Neural progenitor cell (in vitro differentiated cells): ENCODE data around the gene DMRTC2. TPM values are rescaled to one million over a fixed set of nuclear protein-coding genes. Genes with fewer than 3 reads are reported as not detected.

Source experiments
- DNase-seq: peaks from one replicate; pipeline ENCODE4 v3.0.0-alpha.2; 2016; ENCODE audit warnings: low spot score
- H2AFZ ChIP-seq: fragments of 200-600 bp; sonication (generic); replicated peaks from 2 replicates; pipeline ENCODE4 v1.6.1; 2016; ENCODE audit warnings: antibody characterized with exemption
- H3F3A ChIP-seq: fragments of 200-600 bp; sonication (generic); 2 replicates; pipeline ENCODE4 v1.6.1; 2016; ENCODE audit warnings: antibody characterized with exemption, low read depth
- H3K27ac ChIP-seq: fragments of 200-600 bp; sonication (generic); 2 replicates; pipeline ENCODE4 v1.5.1; 2016; ENCODE audit warnings: mild to moderate bottlenecking
- H3K27me3 ChIP-seq: fragments of 200-600 bp; sonication (generic); 2 replicates; pipeline ENCODE4 v1.6.1; 2016; ENCODE audit warnings: mild to moderate bottlenecking, moderate library complexity
- H3K36me3 ChIP-seq: fragments of 200-600 bp; sonication (generic); 2 replicates; pipeline ENCODE4 v1.5.1; 2016
- H3K4me1 ChIP-seq: fragments of 200-600 bp; sonication (generic); 2 replicates; pipeline ENCODE4 v1.6.1; 2016; ENCODE audit warnings: mixed run types
- H3K4me2 ChIP-seq: fragments of 200-600 bp; sonication (generic); 2 replicates; pipeline ENCODE4 v1.6.1; 2016
- H3K4me3 ChIP-seq: fragments of 200-600 bp; sonication (generic); 2 replicates; pipeline ENCODE4 v1.5.1; 2016
- H3K79me2 ChIP-seq: fragments of 200-600 bp; sonication (generic); 2 replicates; pipeline ENCODE4 v1.6.1; 2016; ENCODE audit warnings: low read depth
- H3K9ac ChIP-seq: fragments of 200-600 bp; sonication (generic); 2 replicates; pipeline ENCODE4 v1.6.1; 2016
- H3K9me3 ChIP-seq: fragments of 200-600 bp; sonication (generic); 2 replicates; pipeline ENCODE4 v1.5.1; 2016; ENCODE audit warnings: low read depth
- H4K20me1 ChIP-seq: fragments of 200-600 bp; sonication (generic); 2 replicates; pipeline ENCODE4 v1.6.1; 2016; ENCODE audit warnings: low read depth
- H3K27ac Mint-ChIP-seq: 3 replicates; pipeline ENCODE4 v1.8.0; 2021; ENCODE audit warnings: mixed read lengths
- H3K27me3 Mint-ChIP-seq: 2 replicates; pipeline ENCODE4 v1.8.0; 2022; ENCODE audit warnings: low read depth, mild to moderate bottlenecking, inconsistent platforms, moderate library complexity, mixed read lengths; ENCODE audit not compliant: insufficient read depth
- H3K36me3 Mint-ChIP-seq: 3 replicates; pipeline ENCODE4 v1.8.0; 2021; ENCODE audit warnings: mixed read lengths
- H3K4me1 Mint-ChIP-seq: 3 replicates; pipeline ENCODE4 v1.8.0; 2021; ENCODE audit warnings: mixed read lengths
- H3K4me3 Mint-ChIP-seq: 3 replicates; pipeline ENCODE4 v1.8.0; 2021; ENCODE audit warnings: mild to moderate bottlenecking, moderate library complexity, mixed read lengths
- H3K9me3 Mint-ChIP-seq: 3 replicates; pipeline ENCODE4 v1.8.0; 2020; ENCODE audit warnings: mixed read lengths
- CTCF ChIP-seq: fragments of 200-600 bp; sonication (generic); IDR thresholded peaks from 2 replicates; pipeline ENCODE4 v1.5.1; 2017; ENCODE audit warnings: antibody characterized with exemption, mild to moderate bottlenecking
- EZH2 ChIP-seq: fragments of 200-600 bp; sonication (generic); IDR thresholded peaks from 2 replicates; pipeline ENCODE4 v1.6.1; 2017; ENCODE audit warnings: antibody characterized with exemption, mild to moderate bottlenecking, moderate library complexity
- EZH2phosphoT487 ChIP-seq: fragments of 200-600 bp; sonication (generic); IDR thresholded peaks from 2 replicates; pipeline ENCODE4 v1.6.1; 2017; ENCODE audit warnings: antibody characterized with exemption
- total RNA-seq: library from RNA; depleted of rRNA; stranded (reverse); fragments of >200 nt; gene quantifications from 2 replicates; pipeline ENCODE4 v1.2.3, GENCODE V29; 2015; ENCODE audit warnings: low replicate concordance

The DMRTC2 gene
- total RNA-seq, 1 donor from 2014 or later = not detected

- Histone ChIP-seq H3F3A (peaks cover 2% of the 10 kb centered on the region), H3K27me3 (no peaks in the 10 kb centered on the region), H3K4me3 (no peak overlapping the region), H3K9me3 (no peaks in the 10 kb centered on the region), H4K20me1 (no peaks in the 10 kb centered on the region), H2AFZ (no peak overlapping the region), H3K4me2 (no peak overlapping the region), H3K36me3 (no peaks in the 10 kb centered on the region), H3K27ac (no peak overlapping the region), H3K9ac (no peak overlapping the region), H3K4me1 (peaks cover 6% of the 10 kb centered on the region), H3K79me2 (peaks cover 9% of the 10 kb centered on the region)
- no peak for TF ChIP-seq CTCF
- Mint-ChIP-seq H3K27me3 (peaks cover 9% of the 10 kb centered on the region), H3K27ac (peak overlapping the region; percentile 50), H3K36me3 (peaks cover 3% of the 10 kb centered on the region), H3K4me1 (peaks cover 6% of the 10 kb centered on the region), H3K9me3 (no peaks in the 10 kb centered on the region), H3K4me3 (no peak overlapping the region)
- DNase-seq = no peak
Measured at GRCh38 chr19:41888926-41889325, 44.1 kb downstream of the DMRTC2 start.

GRCh38 chr19:41889896-41890295 is 45.1 kb downstream of the DMRTC2 start:
- Histone ChIP-seq H4K20me1 (no peaks in the 10 kb centered on the region), H3K36me3 (no peaks in the 10 kb centered on the region), H3K9me3 (no peaks in the 10 kb centered on the region), H3K9ac (no peak overlapping the region), H3K4me2 (no peak overlapping the region), H3K4me3 (no peak overlapping the region), H3K27ac (no peak overlapping the region), H3K79me2 (peaks cover 4% of the 10 kb centered on the region), H3F3A (no peaks in the 10 kb centered on the region), H2AFZ (no peak overlapping the region), H3K4me1 (peaks cover 3% of the 10 kb centered on the region), H3K27me3 (no peaks in the 10 kb centered on the region)
- Mint-ChIP-seq H3K4me1 (peaks cover 3% of the 10 kb centered on the region), H3K27ac (no peak overlapping the region), H3K9me3 (no peaks in the 10 kb centered on the region), H3K4me3 (no peak overlapping the region), H3K36me3 (peaks cover 3% of the 10 kb centered on the region), H3K27me3 (peaks cover 9% of the 10 kb centered on the region)
- no peak for TF ChIP-seq EZH2phosphoT487
- no peak for TF ChIP-seq CTCF
- TF ChIP-seq EZH2 = no peak
- no peak for DNase-seq

GRCh38 chr19:41890936-41891335 is 46.1 kb downstream of the DMRTC2 start:
- peaks cover 3% of the 10 kb centered on the region for H3K36me3 Mint-ChIP-seq
- no peak overlapping the region for H3K27ac Mint-ChIP-seq
- H3K4me1 Mint-ChIP-seq = no peaks in the 10 kb centered on the region

More at GRCh38 chr19:41890936-41891335, 46.1 kb downstream of the DMRTC2 start:
- Histone ChIP-seq H4K20me1 (no peaks in the 10 kb centered on the region), H3K4me1 (no peaks in the 10 kb centered on the region), H3K27ac (no peak overlapping the region), H3K4me3 (no peak overlapping the region), H3K9ac (no peak overlapping the region), H2AFZ (no peak overlapping the region), H3F3A (no peaks in the 10 kb centered on the region), H3K36me3 (no peaks in the 10 kb centered on the region), H3K27me3 (no peaks in the 10 kb centered on the region), H3K79me2 (no peaks in the 10 kb centered on the region), H3K9me3 (no peaks in the 10 kb centered on the region), H3K4me2 (no peak overlapping the region)
- TF ChIP-seq EZH2 (no peak), EZH2phosphoT487 (no peak), CTCF (no peak)
- DNase-seq = no peak
- no peak overlapping the region for H3K4me3 Mint-ChIP-seq
- H3K27me3 Mint-ChIP-seq = peaks cover 7% of the 10 kb centered on the region
- no peaks in the 10 kb centered on the region for H3K9me3 Mint-ChIP-seq
